ENCODE results near the gene CDH7.

CDH7 gene

GRCh38 chr18:65906621-65907034 is 155.8 kb downstream of the CDH7 start:
- no peak for DNase-seq (ENCODE audit: low read depth in 2 of 2, low spot score in 1 of 2)

DNA sequence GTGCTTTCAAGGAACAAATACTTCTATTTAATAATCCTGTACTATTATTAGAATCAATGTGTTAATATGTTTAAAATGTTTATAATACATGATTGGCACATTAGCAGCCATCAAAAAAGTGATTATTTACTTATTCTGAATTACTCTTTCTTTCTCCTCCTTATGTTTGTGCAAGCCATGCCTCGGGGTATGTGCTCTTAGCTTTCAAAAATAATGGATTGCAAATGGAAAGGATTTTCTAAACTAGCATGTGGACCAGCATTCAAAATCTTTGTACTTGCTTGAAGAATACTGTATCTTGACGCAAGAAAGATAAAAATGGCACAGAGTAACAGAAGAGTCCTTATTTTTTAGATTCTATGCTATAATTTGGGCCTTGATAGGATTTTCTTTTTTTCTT is 156.5 kb downstream of the CDH7 start:
- no peak for DNase-seq (ENCODE audit: low read depth in 2 of 2, low spot score in 1 of 2)

GRCh38 chr18:65919018-65919417 is 168.2 kb downstream of the CDH7 start:
- DNase-seq (ENCODE audit: low read depth in 2 of 2, low spot score in 1 of 2): no peak

DNA sequence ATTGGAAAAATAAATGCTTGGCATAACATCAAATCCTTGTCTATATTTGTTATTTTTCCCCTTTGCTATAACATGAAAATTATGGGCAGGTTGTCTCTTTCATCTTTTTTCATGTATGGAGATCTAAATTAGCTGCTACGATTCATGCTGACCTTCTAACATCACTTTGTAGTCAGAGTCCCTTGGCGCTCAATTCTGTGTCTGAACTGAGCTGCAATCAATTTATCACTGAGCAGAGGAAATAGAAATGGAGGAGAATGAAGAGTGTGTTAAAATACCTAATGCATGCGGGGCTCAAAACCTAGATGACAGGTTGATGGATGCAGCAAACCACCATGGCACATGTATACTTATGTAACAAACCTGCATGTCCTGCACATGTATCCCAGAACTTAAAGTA is 168.9 kb downstream of the CDH7 start:
- no peak for DNase-seq (ENCODE audit: low read depth in 2 of 2, low spot score in 1 of 2)

GRCh38 chr18:65922103-65922502 is 171.3 kb downstream of the CDH7 start:
- DNase-seq (ENCODE audit: low read depth in 2 of 2, low spot score in 1 of 2): no peak

DNA sequence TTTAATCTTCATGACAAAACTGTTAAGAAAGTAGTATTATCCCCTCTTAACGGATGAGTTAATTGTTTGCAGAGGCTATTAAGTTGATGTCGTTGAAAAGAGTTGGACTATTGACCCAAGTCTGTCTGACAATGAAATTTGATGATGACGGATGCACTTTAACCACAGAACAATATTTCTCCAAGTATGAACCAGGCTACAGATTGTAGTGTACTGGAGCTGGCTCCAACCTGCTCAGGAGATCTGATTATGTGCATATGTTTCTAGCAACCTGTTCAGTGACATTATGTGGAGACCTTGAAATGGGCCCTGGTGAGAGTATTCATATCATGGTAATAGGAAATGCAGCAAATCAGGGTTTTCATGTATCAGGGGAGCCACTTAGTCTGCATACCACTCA is 174.1 kb downstream of the CDH7 start:
- no peak for DNase-seq (ENCODE audit: low read depth in 2 of 2, low spot score in 1 of 2)

- no peak for DNase-seq (ENCODE audit: low read depth in 2 of 2, low spot score in 1 of 2)
Observed at GRCh38 chr18:65934874-65935273, 184.1 kb downstream of the CDH7 start.

GRCh38 chr18:65936678-65937077 is 185.9 kb downstream of the CDH7 start:
- DNase-seq (ENCODE audit: low read depth in 2 of 2, low spot score in 1 of 2): no peak

GRCh38 chr18:65937180-65937579 is 186.4 kb downstream of the CDH7 start:
- no peak for DNase-seq (ENCODE audit: low read depth in 2 of 2, low spot score in 1 of 2)

DNA sequence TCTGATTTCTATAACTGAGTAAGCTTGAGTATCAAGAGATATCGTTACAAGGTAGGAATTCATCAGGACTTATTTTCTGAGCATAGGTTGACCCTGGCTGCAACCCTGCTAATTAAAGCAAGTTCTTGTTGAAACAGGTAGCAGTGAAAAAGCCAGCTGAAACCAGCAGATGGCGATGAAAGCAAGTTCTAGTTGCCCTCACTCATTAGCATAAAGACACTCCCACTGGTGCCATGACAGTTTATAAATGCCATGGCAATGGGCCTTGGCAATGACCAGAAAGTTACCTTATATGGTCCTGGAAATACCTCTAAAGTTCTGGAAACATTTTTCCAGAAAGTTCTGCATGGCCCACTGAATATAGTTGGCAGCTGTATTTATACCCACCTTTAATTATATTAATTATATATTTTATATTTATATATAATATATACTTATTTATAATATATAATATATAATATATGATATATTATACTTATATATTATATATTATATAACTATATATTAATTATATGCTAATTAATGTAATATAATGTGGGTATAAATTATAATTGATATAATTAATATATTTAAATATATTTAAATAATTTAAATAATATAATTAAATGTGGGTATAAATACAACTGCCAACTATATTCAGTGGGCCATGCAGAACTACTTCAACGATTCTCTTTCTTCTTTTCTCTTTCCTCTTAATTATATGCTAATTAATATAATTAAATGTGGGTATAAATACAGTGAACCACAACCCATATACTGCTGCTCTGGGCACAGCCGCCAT is 188.0 kb downstream of the CDH7 start:
- DNase-seq (ENCODE audit: low read depth in 2 of 2, low spot score in 1 of 2): no peak
